Aorta (tissue), 5 donors: ENCODE measurements around the gene TMEM150C. TPM values are rescaled to one million over a fixed set of nuclear protein-coding genes. Genes with fewer than 3 reads are reported as not detected.

Experiments used
- ATAC-seq: fragments of 200-7000 bp; cut with Tn5 transposase; one replicate; pipeline ENCODE4 v1.9.1; 2022; ENCODE audit warnings: moderate library complexity; ENCODE audit not compliant: low FRiP score
- DNase-seq, 2 donors: peaks; one replicate each; pipeline ENCODE4 v3.0.0-alpha.2; 2020
- H3K27ac ChIP-seq, 2 donors: one replicate each; pipeline ENCODE4 v1.5.1; 2013; ENCODE audit warnings: low read length in 2 of 2, mild to moderate bottlenecking in 2 of 2, moderate library complexity in 2 of 2, control low read depth in 1 of 2, inconsistent platforms in 1 of 2, low read depth in 1 of 2
- H3K27me3 ChIP-seq, 2 donors: one replicate each; pipeline ENCODE4 v1.6.1; 2013; ENCODE audit warnings: control low read depth in 1 of 2, low read length in 1 of 2, mild to moderate bottlenecking in 1 of 2, moderate library complexity in 1 of 2; ENCODE audit not compliant: insufficient read depth in 2 of 2, control insufficient read depth in 1 of 2
- H3K36me3 ChIP-seq, 2 donors: one replicate each; pipeline ENCODE4 v1.6.1; 2013; ENCODE audit warnings: control low read depth in 1 of 2, low read length in 1 of 2, mild to moderate bottlenecking in 1 of 2; ENCODE audit not compliant: insufficient read depth in 2 of 2, control insufficient read depth in 1 of 2
- H3K4me1 ChIP-seq, 2 donors: one replicate each; pipeline ENCODE4 v1.6.1; 2013; ENCODE audit warnings: low read length in 2 of 2, control low read depth in 1 of 2, mild to moderate bottlenecking in 1 of 2, moderate library complexity in 1 of 2; ENCODE audit not compliant: insufficient read depth in 2 of 2, control insufficient read depth in 1 of 2
- H3K4me3 ChIP-seq, 2 donors: one replicate each; pipeline ENCODE4 v1.5.1; 2013; ENCODE audit warnings: low read length in 2 of 2, control low read depth in 1 of 2, mild to moderate bottlenecking in 1 of 2
- H3K9me3 ChIP-seq: one replicate; pipeline ENCODE4 v1.6.1; 2013; ENCODE audit warnings: mild to moderate bottlenecking, low read length; ENCODE audit not compliant: control insufficient read depth
- WGBS, 2 donors: extraction: QIAGEN DNeasy Blood & Tissue Kit; methylation state at CpG; one replicate each; pipeline ENCODE4 v1.1.7; 2013; 5-methylcytosine and 5-hydroxymethylcytosine counted together
- intact Hi-C, 2 donors: fragments of 100-400 bp; cut with DNase I; formaldehyde crosslinking; loops; one replicate each; pipeline versions ENCODE4 v1.14.2 to v1.15.0; 2022
- polyA plus RNA-seq, 2 donors: library from polyadenylated mRNA; stranded (reverse); fragments of 200-250 nt; gene quantifications; one replicate each; pipeline ENCODE4 v1.2.3, GENCODE V29; 2013
- total RNA-seq, 2 donors: library from RNA; stranded (reverse); fragmentation: NEBNext Ultra II Directional; extraction: Animal tissue kit (Norgen Biotek cat#: 25700); gene quantifications; one replicate each; pipeline ENCODE4 v1.2.1, GENCODE V29; 2021
- donor health status: healthy with polysubstance abuse.
- donor health status: Bipolar disorder and iron deficiency.
- donor health status: DM: no; HTN: no; CAD: no.
- donor health status: DM: no; HTN: no; CAD: no.
- donor health status: DM: yes; HTN: yes; CAD: no.

TMEM150C gene
- total and polyA plus RNA-seq, 4 donors: 0.05 to 6.5 (median 3.5) TPM; not detected in 1

DNA sequence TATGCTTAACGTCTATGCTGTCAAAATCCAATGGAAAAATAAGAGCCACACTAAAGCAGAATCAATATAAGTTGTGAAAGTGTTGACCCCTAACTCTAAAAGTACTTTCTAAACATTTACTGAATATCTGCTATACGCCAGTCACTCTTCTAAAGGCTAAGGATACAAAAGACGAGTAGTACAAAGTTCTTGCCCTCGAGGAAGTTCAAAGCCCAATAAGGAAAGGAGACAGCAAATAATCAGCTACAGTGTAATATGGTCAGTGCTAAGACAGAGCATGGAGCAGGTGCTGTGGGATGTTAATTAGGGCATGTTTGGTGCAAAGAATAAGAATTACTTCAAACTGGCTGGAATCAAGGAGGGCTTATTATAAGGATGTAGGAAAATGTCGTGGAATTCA is 31.6 kb upstream of the TMEM150C start:
- no peak for DNase-seq
- Histone ChIP-seq H3K4me1 (no peaks in the 10 kb centered on the region), H3K4me3 (no peak overlapping the region), H3K27me3 (peaks cover 0 to 2% of the 10 kb centered on the region in 2 donors), H3K27ac (no peak overlapping the region), H3K36me3 (no peaks in the 10 kb centered on the region), H3K9me3 (no peaks in the 10 kb centered on the region)
- ATAC-seq: no peak
- 59 to 63% methylated on average over 5 of the region's 5 CpGs for WGBS, 2 donors
- intact Hi-C loops: no loop called here

DNA sequence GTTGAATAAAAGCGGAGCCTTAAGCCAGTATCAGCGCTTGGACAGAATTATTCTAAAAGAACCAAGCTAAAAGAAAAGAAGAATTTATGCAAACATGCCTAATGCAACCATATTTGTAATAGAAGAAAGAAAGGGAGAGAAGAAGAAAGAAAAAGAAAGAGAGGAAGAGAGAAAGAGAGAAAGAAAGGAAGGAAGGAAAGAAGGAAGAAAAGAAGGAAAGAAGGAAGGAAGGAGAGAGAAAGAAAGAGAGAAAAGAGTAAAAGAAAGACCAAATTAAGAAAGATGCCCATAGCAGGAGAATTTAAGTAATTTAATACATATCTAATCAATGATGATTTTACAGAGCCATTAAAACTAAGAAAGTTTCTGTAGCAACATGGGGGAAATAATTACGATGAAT is 30.9 kb upstream of the TMEM150C start:
- ATAC-seq: no peak
- no peaks in the 10 kb centered on the region for H3K4me1 ChIP-seq
- no peak for DNase-seq
- H3K4me3 ChIP-seq: no peak overlapping the region
- no peaks in the 10 kb centered on the region for H3K36me3 ChIP-seq
- intact Hi-C loops: no loop called here
- peaks cover 0 to 2% of the 10 kb centered on the region in 2 donors for H3K27me3 ChIP-seq
- WGBS, 2 donors: 93 to 94% methylated on average over 3 of the region's 3 CpGs
- H3K9me3 ChIP-seq: no peaks in the 10 kb centered on the region
- H3K27ac ChIP-seq: no peak overlapping the region

DNA sequence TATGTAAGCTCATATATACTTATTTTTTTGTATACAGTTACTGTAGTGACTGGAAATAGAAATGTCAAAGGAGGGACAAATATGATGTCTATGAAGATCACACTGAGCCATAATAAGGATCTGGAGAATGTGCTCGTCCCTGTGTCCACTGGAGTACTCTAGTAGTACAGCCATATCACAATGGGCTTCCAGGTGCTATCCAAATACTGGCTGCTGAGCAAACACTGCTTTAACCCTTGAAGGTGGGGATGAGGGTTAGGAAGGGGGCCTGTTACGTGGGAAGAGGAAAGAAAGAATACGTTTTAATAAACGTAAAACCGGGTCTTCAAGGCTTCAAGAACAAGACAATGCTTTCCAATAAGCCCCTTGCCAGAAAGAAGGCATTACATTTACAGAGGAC is 29.8 kb upstream of the TMEM150C start:
- Histone ChIP-seq H3K4me1 (no peaks in the 10 kb centered on the region), H3K36me3 (no peaks in the 10 kb centered on the region), H3K27me3 (peaks cover 0 to 2% of the 10 kb centered on the region in 2 donors), H3K27ac (no peak overlapping the region), H3K9me3 (no peaks in the 10 kb centered on the region), H3K4me3 (no peak overlapping the region)
- no peak for ATAC-seq
- WGBS, 2 donors: 56% methylated on average over 5 of the region's 5 CpGs
- intact Hi-C loops: no loop called here
- no peak for DNase-seq

DNA sequence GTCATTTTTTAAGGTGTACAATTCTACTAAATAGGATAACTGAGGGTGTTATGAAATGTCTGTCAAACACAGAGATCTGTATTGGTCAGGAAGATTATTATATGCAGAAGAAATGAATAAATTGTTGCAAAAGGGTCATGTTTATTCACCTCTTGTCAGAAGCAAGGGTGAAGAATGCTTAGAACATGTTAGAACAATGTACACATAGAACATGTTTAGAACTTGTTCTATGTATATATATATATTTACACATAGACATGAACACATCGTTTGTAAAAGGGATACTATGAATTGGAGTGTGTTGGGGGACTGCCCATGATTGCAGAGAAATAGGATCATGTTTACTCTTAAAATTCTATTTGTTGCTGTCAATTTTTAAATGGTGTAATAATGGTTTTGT is 28.0 kb upstream of the TMEM150C start:
- ATAC-seq: no peak
- H3K4me1 ChIP-seq: no peaks in the 10 kb centered on the region
- DNase-seq: no peak
- no peak overlapping the region for H3K27ac ChIP-seq
- H3K27me3 ChIP-seq: peaks cover 0 to 2% of the 10 kb centered on the region in 2 donors
- H3K36me3 ChIP-seq: no peaks in the 10 kb centered on the region
- intact Hi-C loops: no loop called here
- 77 to 90% methylated on average over 1 of the region's 1 CpG for WGBS, 2 donors
- no peaks in the 10 kb centered on the region for H3K9me3 ChIP-seq
- no peak overlapping the region for H3K4me3 ChIP-seq

DNA sequence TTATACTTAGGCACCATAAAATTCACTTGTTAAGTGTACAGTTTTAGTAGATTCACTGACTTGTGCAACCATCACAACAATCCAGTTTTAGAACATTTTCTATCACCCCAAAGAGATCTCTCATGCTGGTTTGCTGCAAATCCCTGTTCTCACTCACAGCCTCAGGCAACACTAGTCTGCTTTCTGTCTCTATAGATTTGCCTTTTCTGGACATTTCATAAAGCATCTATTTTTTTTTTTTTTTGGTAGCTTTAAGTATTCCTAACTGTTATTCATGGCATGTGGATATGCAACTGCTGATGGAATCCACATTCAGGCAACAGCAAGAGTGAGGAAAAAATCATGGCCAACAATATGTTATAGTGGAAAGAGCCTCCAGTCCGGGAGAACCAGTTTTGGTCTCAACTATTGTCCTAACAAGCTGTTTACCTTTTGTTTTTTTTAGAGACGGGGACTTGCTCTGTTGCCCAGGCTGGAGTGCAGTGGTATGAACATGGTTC is 27.0 kb upstream of the TMEM150C start:
- ATAC-seq (no peak), DNase-seq (no peak)
- no peak overlapping the region for H3K27ac ChIP-seq
- intact Hi-C loops: no loop called here
- H3K4me1 ChIP-seq: no peaks in the 10 kb centered on the region
- no peaks in the 10 kb centered on the region for H3K36me3 ChIP-seq
- no peaks in the 10 kb centered on the region for H3K9me3 ChIP-seq
- H3K27me3 ChIP-seq: no peaks in the 10 kb centered on the region
- no peak overlapping the region for H3K4me3 ChIP-seq
- WGBS, 2 donors: 79 to 80% methylated on average over 2 of the region's 2 CpGs

GRCh38 chr4:82587826-82588540 is 26.2 kb upstream of the TMEM150C start:
- 81 to 88% methylated on average over 8 of the region's 8 CpGs for WGBS, 2 donors
- ATAC-seq: no peak

DNA sequence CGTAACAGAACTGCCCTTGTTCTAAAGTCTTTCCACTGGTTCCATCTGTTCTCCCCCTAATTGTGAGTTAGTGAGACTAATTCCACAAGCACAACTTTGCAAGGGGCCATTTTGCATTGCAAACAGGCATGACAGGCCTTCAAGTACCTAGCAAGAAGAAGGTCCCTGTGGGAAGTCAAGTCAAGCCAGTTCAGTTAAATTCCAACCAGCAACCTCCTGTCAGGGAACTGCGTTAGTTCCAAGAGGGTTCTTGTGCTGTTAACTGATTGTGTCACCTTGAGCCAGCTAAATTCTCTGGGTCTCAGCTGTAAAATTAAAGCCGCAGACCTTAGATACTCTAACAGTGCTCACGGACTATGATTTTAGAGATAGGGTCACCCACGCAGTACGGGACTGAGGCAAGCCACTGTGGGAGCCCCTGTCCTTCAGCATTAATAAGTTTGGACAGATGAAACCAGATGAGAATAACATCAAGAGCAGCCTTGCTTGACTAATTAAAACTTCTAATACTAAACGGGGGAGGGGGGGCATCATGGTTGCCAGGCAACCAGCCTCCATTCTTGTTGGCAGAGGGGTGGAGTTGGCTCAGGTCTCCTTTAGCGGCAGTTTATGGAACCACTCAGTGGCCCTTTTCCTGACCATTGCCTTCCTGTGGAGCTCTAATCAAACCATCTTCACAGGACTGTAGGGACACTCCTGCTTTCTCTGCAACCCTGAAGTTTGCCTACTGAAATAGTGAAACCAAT is 24.1 kb upstream of the TMEM150C start:
- Histone ChIP-seq H3K27ac (no peak overlapping the region), H3K4me3 (no peak overlapping the region), H3K4me1 (no peaks in the 10 kb centered on the region), H3K27me3 (no peaks in the 10 kb centered on the region), H3K9me3 (no peaks in the 10 kb centered on the region), H3K36me3 (no peaks in the 10 kb centered on the region)
- no peak for ATAC-seq
- 75 to 76% methylated on average over 8 of the region's 8 CpGs for WGBS, 2 donors
- intact Hi-C loops: no loop called here
- no peak for DNase-seq

More at GRCh38 chr4:82587826-82588540, 26.2 kb upstream of the TMEM150C start:
- intact Hi-C loops: no loop called here
- no peak overlapping the region for H3K27ac ChIP-seq
- no peaks in the 10 kb centered on the region for H3K27me3 ChIP-seq
- no peaks in the 10 kb centered on the region for H3K4me1 ChIP-seq
- H3K9me3 ChIP-seq: no peaks in the 10 kb centered on the region
- H3K4me3 ChIP-seq: no peak overlapping the region
- H3K36me3 ChIP-seq: no peaks in the 10 kb centered on the region
- DNase-seq: no peak

- Histone ChIP-seq H3K27me3 (no peaks in the 10 kb centered on the region), H3K4me1 (no peaks in the 10 kb centered on the region), H3K27ac (no peak overlapping the region), H3K9me3 (no peaks in the 10 kb centered on the region), H3K36me3 (no peaks in the 10 kb centered on the region), H3K4me3 (no peak overlapping the region)
- 54 to 58% methylated on average over 3 of the region's 3 CpGs for WGBS, 2 donors
- no peak for ATAC-seq
- DNase-seq: no peak
- intact Hi-C loops: no loop called here
Observed at GRCh38 chr4:82584931-82585330, 23.1 kb upstream of the TMEM150C start.
